Astrocyte (in vitro differentiated cells and primary cell): Measurements from ENCODE around the gene UCHL3.

Experiments used
- EZH2 ChIP-seq: IDR thresholded peaks from 2 replicates; pipeline ENCODE4 v1.6.1; 2012; ENCODE audit warnings: mild to moderate bottlenecking, low read length, inconsistent platforms; ENCODE audit not compliant: insufficient read depth
- TF ChIP-seq, protein P1 (sequence below): IDR thresholded peaks from 2 replicates; pipeline ENCODE4 v1.5.1; 2011; ENCODE audit warnings: low read depth, mild to moderate bottlenecking, inconsistent platforms, low read length, moderate library complexity; ENCODE audit not compliant: insufficient read depth

- TF ChIP-seq, protein P1, sequence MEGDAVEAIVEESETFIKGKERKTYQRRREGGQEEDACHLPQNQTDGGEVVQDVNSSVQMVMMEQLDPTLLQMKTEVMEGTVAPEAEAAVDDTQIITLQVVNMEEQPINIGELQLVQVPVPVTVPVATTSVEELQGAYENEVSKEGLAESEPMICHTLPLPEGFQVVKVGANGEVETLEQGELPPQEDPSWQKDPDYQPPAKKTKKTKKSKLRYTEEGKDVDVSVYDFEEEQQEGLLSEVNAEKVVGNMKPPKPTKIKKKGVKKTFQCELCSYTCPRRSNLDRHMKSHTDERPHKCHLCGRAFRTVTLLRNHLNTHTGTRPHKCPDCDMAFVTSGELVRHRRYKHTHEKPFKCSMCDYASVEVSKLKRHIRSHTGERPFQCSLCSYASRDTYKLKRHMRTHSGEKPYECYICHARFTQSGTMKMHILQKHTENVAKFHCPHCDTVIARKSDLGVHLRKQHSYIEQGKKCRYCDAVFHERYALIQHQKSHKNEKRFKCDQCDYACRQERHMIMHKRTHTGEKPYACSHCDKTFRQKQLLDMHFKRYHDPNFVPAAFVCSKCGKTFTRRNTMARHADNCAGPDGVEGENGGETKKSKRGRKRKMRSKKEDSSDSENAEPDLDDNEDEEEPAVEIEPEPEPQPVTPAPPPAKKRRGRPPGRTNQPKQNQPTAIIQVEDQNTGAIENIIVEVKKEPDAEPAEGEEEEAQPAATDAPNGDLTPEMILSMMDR: no peak
- TF ChIP-seq EZH2: no peak
Observed at GRCh38 chr13:75647126-75647784, 97.7 kb downstream of the UCHL3 start.
